HG03097 (cell line): ENCODE data around the gene TUFT1.
"Not testable (repeated sequence)": the region's sequence is repeated elsewhere in the genome, so short reads cannot be mapped to it uniquely, and the experiment has no call there.

Experiments used
- ATAC-seq: cut with Tn5 transposase; IDR thresholded peaks from one replicate; pipeline ENCODE4 v1.9.1; 2021; ENCODE audit not compliant: unreplicated experiment, low FRiP score

Gene TUFT1

DNA sequence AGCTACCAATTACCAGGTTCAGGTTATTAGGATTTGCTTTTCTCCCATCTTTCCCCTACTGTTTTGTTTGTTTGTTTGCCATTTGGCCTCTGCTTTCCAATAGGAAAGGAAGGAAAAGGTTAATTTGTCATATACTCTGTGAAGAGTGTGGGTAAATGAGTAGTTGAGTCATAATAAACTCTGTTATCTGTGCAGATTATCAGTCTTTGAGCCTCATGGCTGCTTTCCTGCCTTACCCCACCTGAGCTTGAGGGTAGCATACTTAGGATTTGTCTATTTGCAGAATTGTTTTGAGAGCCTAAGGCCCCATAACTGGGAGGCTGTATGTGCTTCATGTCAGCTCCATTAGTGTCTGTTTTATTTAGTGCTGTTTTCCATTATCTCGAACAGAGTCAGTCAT is 38.8 kb downstream of the TUFT1 start:
- no peak for ATAC-seq

DNA sequence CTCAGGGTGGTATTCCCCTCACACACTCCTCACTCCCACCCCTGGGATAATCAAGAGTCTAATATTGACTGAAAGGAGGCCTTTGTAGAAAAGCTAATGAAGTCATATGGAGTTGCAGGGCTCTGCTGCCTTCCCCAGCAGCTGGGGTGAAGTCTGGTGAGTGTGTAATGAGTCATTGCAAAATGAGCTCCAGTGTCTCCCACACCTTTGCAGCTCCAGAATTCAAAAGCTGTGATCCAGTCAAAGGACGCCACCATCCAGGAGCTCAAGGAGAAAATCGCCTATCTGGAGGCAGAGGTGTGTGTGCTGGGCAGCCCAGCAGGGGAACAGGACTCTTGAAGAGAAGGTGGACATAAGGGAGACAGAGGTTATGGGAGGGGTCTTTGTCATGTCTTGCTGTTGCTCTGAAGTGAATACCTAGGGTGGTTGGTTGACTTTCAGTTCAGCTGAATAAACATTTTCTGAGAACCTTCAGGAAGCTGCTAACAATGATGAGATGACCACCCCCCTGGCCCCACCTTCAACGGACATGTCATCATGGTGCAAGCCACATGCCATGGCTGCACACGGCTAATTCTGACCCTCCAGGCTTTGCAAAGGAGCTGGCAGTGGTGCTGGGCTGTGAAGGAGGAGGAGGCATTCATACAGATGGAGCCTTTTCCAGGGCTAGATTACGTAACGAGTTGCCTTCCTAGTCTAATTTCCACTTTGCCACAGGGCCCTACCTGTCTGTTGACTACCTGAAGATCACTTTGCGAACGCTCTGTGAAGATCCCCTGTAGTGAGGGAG is 39.5 kb downstream of the TUFT1 start:
- ATAC-seq = no peak

GRCh38 chr1:151581451-151581850 is 41.3 kb downstream of the TUFT1 start:
- ATAC-seq = no peak

DNA sequence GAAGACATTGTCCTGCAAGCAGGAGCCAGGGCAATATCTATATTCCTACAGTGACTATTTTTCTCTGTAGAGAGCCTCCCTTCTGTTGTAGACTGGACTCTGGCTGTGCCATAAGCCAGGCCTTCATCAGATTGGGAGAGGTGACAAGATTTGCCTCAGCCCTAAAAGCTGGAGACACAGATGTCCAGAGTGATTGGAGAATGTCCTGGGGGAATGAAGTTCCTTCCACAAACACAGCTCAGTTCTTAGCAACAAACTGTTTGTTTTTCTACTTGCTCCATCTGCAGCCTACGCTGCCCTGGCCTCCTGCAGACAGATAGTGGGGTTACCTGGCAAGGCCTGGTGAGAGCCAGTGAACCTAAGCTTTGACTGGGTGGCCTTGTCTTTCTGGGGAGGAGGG is 41.8 kb downstream of the TUFT1 start:
- ATAC-seq = no peak

- no peak for ATAC-seq
Measured at GRCh38 chr1:151583796-151584195, 43.7 kb downstream of the TUFT1 start.

- no peak for ATAC-seq
Measured at GRCh38 chr1:151584278-151584677, 44.2 kb downstream of the TUFT1 start.

DNA sequence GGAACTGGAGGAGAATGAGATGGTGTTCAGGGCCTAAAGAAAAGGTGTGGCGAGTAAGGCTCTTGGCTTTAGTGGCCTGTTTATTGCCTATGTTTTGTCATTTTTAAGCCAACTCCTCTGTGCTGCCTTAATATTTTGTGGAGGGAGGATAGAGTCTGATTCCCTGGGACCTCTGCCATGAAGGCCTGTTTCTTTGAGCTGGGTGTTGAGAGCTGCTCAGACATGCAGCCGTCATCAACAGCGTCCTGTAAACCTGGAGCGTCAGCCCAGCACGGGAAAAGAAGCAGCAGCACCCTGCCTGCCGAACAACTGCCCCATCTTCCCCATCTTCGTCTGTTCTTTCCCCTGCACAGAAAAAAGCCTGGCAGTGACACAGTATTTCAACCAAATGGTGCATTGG is 44.7 kb downstream of the TUFT1 start:
- ATAC-seq = no peak

- no peak for ATAC-seq
Measured at GRCh38 chr1:151585622-151586021, 45.5 kb downstream of the TUFT1 start.

GRCh38 chr1:151590961-151591360 is 50.9 kb downstream of the TUFT1 start:
- no peak for ATAC-seq

DNA sequence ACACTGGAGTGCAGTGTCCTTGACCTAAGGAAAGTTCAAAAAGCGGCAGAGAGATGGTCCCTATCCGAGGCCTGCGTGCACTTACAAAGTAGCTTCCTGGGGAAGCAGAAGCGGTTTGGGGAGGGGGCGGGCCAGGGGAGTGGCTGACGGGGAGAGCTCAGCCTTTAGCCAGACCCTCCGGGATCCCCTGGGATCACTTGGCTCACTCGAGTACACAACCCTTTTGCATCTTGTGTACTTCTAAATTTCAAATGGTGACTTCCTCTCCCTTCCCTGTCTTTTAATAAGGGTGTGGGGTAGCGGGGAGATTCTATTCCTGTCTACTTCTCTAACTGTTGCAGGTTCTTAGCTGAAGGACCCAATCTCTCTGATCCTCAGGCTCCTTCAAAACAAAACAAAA is 53.6 kb downstream of the TUFT1 start:
- no peak for ATAC-seq

DNA sequence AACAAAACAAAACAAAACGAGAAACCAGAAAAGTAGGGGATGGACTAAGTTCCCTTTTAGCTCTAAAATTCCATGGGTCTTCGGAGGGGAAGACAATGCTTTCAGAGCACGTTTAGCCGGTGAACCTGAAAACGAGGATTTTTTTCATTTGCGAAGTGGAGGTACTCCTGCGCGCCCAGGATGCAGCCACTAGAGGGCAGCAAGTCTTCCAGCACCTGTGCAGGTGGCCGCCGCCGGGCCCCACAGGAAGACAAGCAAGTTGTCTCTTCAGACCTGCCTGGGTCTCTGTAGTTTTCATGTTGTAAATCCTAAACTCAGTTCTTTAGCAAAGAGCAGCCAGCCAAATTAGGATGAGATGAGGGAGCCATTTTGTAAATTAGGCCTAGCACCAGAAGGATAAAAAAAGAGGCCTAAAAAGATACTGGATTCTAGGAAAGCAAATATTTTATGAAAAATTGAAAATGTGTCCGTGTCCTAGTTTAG is 54.1 kb downstream of the TUFT1 start:
- no peak for ATAC-seq

- no peak for ATAC-seq
Measured at GRCh38 chr1:151596166-151596953, 56.3 kb downstream of the TUFT1 start.

DNA sequence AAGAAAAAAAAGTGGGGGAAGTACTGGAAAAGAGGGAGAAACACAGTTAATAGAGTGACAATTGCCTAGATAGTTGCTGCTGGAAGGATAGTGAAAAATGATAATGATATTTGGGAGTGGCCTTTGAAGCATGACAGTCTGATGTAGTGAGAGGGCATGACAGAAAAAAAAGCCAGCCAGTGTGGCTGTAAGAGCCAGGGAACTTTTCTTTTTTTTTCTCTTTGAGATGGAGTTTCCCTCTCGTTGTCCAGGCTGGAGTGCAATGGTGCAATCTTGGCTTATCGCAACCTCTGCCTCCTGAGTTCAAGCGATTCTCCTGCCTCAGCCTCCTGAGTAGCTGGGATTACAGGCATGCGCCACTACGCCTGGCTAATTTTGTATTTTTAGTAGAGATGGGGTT is 62.4 kb downstream of the TUFT1 start:
- ATAC-seq = not testable (repeated sequence)

DNA sequence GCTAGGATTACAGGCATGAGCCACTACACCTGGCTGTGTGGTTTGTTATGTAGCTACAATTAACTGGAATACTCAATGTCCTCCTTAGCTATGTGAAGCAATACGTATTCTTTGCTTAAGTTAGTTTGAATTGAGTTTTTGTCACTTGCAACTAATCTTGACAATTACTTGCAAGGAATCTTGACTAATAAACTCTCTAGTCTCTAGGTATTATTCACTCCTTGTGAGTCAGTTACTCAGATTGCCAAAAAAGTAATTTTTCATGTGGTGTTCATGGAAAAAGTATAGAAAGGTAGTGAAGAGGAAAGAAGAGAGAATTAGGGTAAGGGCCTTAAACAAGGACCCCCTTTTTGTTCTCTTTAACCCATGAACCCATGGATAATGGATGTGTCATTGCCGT is 64.2 kb downstream of the TUFT1 start:
- ATAC-seq = no peak

DNA sequence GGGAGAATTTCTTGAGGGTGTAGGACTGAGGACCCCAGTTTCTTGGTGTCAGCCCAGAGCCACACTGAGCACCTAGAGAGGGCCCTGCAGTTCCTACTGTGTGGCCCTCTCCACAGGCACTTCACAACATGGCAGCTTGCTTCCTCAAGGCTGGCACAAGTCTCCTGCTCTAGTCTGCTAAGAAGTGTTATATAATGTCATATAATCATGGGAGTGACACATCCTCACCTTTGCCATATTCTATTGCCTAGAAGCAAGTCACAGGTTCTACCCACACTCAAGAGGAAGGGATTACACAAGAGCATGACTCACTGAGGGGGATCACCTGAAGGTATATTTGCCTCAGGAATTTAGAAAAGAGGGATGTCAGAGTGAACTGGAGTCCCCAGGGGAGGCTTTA is 66.3 kb downstream of the TUFT1 start:
- no peak for ATAC-seq

- no peak for ATAC-seq
Measured at GRCh38 chr1:151606857-151607256, 66.7 kb downstream of the TUFT1 start.

- no peak for ATAC-seq
Measured at GRCh38 chr1:151610142-151610541, 70.0 kb downstream of the TUFT1 start.

DNA sequence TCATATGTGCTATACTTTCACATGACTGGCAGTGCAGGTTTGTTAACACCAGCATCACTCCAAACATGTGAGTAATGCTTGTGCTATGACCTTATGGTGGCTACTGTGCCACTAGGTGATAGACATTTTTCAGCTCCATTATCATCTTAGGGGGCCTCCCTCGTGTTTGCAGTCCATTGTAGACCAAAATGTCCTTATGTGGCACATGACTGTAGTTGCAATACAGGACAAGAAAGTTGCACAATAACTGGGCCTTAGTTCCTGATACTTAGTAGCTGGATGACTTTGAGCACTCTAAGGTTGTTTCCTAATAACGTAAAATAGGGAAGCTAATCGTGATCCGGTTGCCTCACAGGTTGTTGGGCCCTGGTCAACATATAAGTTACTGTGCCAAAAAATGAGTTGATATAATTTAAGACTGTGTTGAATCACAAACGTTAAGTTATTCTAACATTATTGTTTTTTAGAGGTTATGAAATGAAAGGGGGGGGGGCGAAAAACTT is 71.2 kb downstream of the TUFT1 start:
- ATAC-seq = no peak

- peak; percentile 67 for ATAC-seq
Measured at GRCh38 chr1:151611832-151612500, 71.9 kb downstream of the TUFT1 start, which contains the start of gene SNX27. Gene SNX27 (plus strand): TSS chr1:151612050. CDS start chr1:151612202, 152 bp downstream.

GRCh38 chr1:151612501-151613281 is 72.6 kb downstream of the TUFT1 start:
- no peak for ATAC-seq
